SJCRH30 (cell line): ENCODE results near the gene GRPEL2. TPM values are rescaled to one million over a fixed set of nuclear protein-coding genes. Genes with fewer than 3 reads are reported as not detected.
A peak's percentile ranks its signal among the peaks of the same experiment; 100 is the strongest.
"Not testable (repeated sequence)": the region's sequence is repeated elsewhere in the genome, so short reads cannot be mapped to it uniquely, and the experiment has no call there.

ENCODE experiments used
- DNase-seq, 2 experiments: peaks; one replicate each; pipeline ENCODE4 v3.0.0-alpha.2; 2015 to 2020
- H3K27ac ChIP-seq: fragments of 250-450 bp; sonication (Bioruptor Pico); 2 replicates; pipeline ENCODE4 v1.5.1; 2020; ENCODE audit warnings: mild to moderate bottlenecking, moderate library complexity
- H3K27me3 ChIP-seq: fragments of 250-450 bp; sonication (Bioruptor Pico); 2 replicates; pipeline ENCODE4 v1.5.1; 2020; ENCODE audit warnings: mild to moderate bottlenecking, moderate library complexity
- H3K36me3 ChIP-seq: fragments of 250-450 bp; sonication (Bioruptor Pico); 2 replicates; pipeline ENCODE4 v1.5.1; 2020; ENCODE audit warnings: mild to moderate bottlenecking, moderate library complexity
- H3K4me1 ChIP-seq: fragments of 250-450 bp; sonication (Bioruptor Pico); 2 replicates; pipeline ENCODE4 v1.5.1; 2020; ENCODE audit warnings: mild to moderate bottlenecking, moderate library complexity
- H3K4me3 ChIP-seq: fragments of 250-450 bp; sonication (Bioruptor Pico); 2 replicates; pipeline ENCODE4 v1.5.1; 2020; ENCODE audit warnings: mild to moderate bottlenecking, moderate library complexity
- H3K9me3 ChIP-seq: fragments of 250-450 bp; sonication (Bioruptor Pico); replicated peaks from 2 replicates; pipeline ENCODE4 v1.5.1; 2020; ENCODE audit warnings: mild to moderate bottlenecking, moderate library complexity
- total RNA-seq: library from RNA; depleted of rRNA; stranded (reverse); fragments of >200 nt; shearing (Covaris generic); gene quantifications from 2 replicates; pipeline ENCODE4 v1.2.3, GENCODE V29; 2014

The GRPEL2 gene
- total RNA-seq, 1 experiment from 2014 or later: 35.4 TPM

DNA sequence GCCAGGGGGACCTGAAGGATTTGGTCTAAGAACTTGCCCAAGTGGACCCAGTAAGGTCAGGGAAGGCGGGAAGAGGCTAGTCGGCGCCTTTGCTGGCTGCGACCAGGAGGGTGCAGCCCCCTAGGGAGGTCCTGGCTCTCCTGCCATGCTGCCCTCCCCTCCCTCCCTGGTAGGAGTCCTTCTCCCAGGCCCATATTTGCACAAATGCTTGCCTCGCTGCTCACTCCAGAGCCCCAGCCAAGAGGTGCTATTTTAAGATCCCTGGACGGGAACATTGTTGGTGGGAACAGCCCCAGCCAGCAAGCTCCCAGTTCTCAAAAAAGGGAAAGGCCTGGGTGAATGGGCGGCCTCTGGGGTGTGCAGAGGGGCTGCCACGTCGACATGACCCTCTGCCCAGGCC is 38.1 kb downstream of the GRPEL2 start:
- no peak for DNase-seq
- Histone ChIP-seq H3K36me3 (no peaks in the 10 kb centered on the region), H3K27ac (no peak overlapping the region), H3K4me3 (no peak overlapping the region), H3K9me3 (no peaks in the 10 kb centered on the region), H3K27me3 (no peaks in the 10 kb centered on the region), H3K4me1 (peaks cover 5% of the 10 kb centered on the region; the same call in 1 of the 2 replicates)

DNA sequence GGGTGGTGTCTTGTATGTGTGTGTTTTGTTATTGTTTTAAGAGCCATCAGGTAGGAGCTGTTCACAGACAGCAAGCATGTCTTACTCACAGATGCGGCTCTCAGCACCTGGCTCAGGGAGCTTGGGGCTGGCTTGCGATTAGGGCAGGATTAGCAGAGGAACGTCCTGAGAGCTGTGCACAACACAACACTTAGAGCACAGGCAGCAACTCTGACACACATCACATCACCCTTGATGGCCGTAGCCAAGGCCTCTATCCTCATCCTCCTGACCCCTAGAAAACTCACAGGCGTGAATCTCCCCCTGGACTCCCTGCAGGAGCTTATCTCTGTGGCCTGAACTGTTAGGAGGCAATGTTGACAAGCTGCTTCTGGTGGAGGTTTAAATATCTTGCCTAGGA is 40.9 kb downstream of the GRPEL2 start:
- DNase-seq: no peak
- Histone ChIP-seq H3K4me3 (no peak overlapping the region), H3K27me3 (no peaks in the 10 kb centered on the region), H3K4me1 (peaks cover 18% of the 10 kb centered on the region), H3K9me3 (no peaks in the 10 kb centered on the region), H3K27ac (no peak overlapping the region), H3K36me3 (no peaks in the 10 kb centered on the region)

DNA sequence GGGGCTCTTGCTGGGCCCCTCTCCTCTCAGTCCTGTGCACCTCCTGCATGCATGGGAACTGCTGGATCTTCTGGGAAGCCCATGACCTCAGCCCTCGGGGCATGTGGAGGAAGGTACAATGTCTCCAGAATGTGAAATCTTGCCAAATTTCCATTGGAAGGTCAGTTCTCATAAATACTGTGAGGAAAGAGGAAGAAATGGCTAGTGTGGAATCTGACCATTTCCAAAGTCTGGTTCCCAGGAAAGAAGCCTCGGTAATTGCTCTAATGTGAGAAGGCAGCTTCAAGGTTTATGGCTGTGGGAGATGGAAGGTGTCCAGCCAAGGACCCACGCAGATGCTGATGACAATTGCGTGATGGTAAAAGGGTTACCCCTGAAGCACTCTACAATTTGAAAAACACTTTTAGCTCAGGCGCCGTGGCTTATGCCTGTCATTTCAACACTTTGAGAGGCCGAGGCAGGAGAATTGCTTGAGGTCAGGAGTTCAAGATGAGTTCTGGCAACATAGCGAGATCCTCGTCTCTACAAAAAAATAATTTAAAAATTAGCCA is 41.9 kb downstream of the GRPEL2 start:
- Histone ChIP-seq H3K36me3 (no peaks in the 10 kb centered on the region), H3K27me3 (no peaks in the 10 kb centered on the region), H3K9me3 (no peaks in the 10 kb centered on the region), H3K4me1 (peaks cover 18% of the 10 kb centered on the region), H3K27ac (no peak overlapping the region), H3K4me3 (no peak overlapping the region)
- no peak for DNase-seq

DNA sequence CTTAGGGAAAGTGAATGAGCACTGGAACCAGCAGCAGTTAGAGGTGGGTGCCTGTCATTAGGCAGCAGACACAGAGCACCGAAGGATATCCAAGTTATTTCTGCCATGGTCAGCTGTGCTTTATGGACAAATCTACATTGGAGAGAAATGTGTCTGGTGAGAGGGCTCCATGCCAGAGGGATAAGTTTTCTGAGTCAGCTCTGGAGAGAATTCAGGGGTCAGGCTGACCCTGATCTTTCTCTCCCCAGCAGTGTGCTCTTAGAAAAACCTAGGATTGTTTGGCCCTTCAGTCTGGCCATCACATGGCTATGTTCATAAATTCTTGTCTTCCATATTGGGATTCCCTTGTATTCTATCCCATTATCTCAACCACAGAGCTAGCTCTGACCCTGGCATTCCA is 42.7 kb downstream of the GRPEL2 start:
- H3K4me1 ChIP-seq: peaks cover 18% of the 10 kb centered on the region
- no peak for DNase-seq

DNA sequence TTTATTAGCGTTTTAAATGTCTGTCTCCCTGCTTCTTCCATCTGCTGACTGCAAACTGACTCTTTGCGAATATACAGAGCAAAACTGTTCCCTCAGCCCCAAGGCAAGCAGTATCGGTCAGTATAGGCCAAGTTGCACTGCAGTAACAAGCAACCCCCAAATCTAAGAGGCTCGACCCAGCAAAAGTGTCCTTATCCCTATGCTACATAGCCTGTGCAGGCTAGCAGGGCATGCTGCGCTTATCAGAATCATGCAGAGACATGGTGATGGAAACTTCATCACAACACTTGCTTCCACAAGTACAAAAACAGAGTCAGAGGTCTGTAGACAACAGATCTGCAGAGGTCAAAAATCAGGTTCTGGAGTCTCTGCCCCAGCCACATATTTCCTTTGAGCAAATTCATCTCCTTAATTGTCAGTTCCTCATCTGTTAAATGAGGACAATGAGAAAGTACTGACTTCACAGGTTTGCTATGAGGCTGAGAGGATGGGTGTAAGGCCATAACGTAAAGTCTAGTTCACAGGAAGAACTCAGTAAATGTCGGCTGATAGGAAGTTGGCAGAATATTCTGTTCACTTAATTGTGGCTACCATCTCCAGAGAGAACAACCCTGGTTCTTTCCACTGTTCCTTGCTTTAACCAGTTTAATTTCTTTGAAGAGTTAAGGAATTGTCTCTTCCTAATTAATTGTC is 43.3 kb downstream of the GRPEL2 start:
- H3K4me1 ChIP-seq: peaks cover 18% of the 10 kb centered on the region
- no peaks in the 10 kb centered on the region for H3K36me3 ChIP-seq
- no peak for DNase-seq
- H3K27me3 ChIP-seq: no peaks in the 10 kb centered on the region
- H3K27ac ChIP-seq: peak overlapping the region; percentile 67; the same call in 1 of the 2 replicates
- H3K4me3 ChIP-seq: no peak overlapping the region
- no peaks in the 10 kb centered on the region for H3K9me3 ChIP-seq

More for the DNA sequence above, 42.7 kb downstream of the GRPEL2 start:
- H3K9me3 ChIP-seq: no peaks in the 10 kb centered on the region
- no peaks in the 10 kb centered on the region for H3K27me3 ChIP-seq
- no peak overlapping the region for H3K4me3 ChIP-seq
- no peak overlapping the region for H3K27ac ChIP-seq
- H3K36me3 ChIP-seq: no peaks in the 10 kb centered on the region

DNA sequence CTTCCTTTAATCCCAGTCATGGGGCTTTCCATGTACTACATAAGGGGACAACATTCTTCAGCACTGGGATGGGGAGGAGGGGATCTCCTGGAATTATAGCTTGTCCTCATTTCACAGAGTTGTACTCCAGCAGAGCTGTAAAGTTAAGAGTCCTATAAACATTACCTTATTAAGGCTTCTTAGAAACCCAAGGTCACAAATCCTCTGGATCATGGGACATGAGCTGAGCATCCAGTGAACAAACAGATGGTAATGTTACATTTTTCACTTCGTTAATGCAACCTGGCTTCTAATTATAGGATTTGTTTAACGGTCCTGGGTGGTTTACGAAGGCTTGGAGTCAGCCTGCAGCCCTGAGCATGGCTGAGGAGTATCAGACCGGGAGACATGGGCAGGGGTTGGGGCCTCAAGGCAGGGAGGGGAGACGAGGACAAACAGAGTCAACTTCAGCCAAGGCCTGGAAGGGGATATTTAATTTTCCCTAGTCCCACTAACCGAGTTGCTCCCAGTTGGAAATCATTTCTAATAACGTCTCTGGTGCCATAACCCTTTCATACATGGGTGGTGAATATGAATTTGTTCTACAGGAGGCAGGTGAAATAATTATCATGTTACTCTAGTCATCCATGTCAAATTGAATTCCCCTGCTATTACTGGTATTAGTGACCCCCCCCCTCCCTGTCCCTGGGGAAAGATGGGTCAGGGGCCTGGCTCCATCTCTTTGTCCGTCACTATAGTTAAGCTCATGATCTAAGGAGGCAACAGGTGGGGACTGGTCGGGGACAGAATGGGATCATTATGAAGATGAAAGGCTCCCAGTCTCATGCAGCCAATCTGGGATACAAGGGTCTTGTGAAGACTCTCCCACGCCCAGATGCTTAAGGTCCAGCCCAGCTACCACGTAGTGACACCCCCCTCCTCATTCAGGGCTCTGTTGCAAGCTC is 44.5 kb downstream of the GRPEL2 start:
- Histone ChIP-seq H3K4me3 (no peak overlapping the region), H3K27me3 (no peaks in the 10 kb centered on the region), H3K36me3 (no peaks in the 10 kb centered on the region), H3K4me1 (peaks cover 18% of the 10 kb centered on the region), H3K9me3 (no peaks in the 10 kb centered on the region), H3K27ac (peak overlapping the region; percentile 67)
- peak; percentile 76 to 89 for DNase-seq

DNA sequence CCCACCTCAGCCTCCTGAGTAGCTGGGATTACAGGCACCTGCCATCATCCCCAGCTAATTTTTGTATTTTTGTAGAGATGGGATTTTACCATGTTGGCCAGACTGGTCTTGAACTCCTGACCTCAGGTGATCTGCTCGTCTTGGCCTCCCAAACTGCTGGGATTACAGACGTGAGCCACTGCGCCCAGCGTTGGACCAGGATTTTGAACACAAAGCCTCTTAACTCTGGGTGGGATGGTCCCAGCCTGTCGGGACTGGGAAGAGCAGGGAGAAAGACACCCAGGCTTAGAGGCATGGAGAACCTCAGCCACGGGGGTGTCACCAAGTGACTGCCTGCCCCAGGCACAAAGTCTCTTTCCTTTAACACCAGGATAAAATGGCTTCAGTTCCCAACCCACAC is 45.8 kb downstream of the GRPEL2 start:
- not testable (repeated sequence) for H3K9me3 ChIP-seq, H3K36me3 ChIP-seq, DNase-seq, H3K27me3 ChIP-seq, H3K4me3 ChIP-seq, H3K27ac ChIP-seq
- H3K4me1 ChIP-seq: peaks cover 18% of the 10 kb centered on the region

DNA sequence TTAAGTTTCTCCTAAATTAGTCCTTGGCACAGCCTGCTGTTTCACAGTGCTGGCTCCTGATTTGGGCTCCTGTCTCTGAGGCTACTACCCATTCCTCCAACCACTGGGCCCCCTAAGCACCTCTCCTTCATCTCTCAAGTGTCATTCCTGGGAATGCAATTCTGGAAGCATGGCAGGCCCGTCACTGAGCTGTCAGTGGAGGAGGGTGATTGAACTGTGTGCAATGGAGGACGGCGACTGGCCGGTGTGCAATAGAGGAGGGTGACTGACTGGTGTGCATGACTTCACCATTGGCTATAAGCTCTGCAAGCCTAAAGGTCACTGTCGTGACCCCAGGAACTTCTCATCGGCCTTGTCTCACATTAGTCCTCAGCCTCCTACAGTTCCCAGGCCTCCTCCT is 46.2 kb downstream of the GRPEL2 start:
- no peak for DNase-seq
- Histone ChIP-seq H3K27ac (no peak overlapping the region), H3K4me1 (peaks cover 18% of the 10 kb centered on the region)

DNA sequence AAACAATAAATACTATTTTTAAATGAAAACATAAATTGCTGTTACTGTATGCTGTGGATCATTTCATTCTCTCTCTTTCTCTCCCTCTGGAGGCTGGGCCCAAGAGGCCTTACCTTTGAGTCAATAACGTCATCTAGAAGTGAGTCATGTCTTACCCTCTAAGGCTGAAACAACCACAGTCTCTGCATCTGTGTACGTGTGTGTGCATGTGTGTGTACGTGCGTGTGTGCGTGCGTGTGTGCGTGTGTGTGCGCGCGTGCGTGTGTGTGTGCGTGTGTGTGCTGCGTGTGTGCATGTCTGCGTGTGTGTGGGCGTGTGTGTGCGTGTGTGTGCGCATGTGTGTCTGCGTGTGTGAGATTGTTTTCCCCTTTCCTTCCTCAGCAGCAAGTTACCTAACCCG is 47.4 kb downstream of the GRPEL2 start:
- H3K27me3 ChIP-seq: no peaks in the 10 kb centered on the region
- no peak overlapping the region for H3K4me3 ChIP-seq
- no peaks in the 10 kb centered on the region for H3K9me3 ChIP-seq
- no peaks in the 10 kb centered on the region for H3K36me3 ChIP-seq
- peaks cover 18% of the 10 kb centered on the region for H3K4me1 ChIP-seq
- H3K27ac ChIP-seq: no peak overlapping the region
- DNase-seq: no peak

More for the DNA sequence above, 46.2 kb downstream of the GRPEL2 start:
- Histone ChIP-seq H3K36me3 (no peaks in the 10 kb centered on the region), H3K4me3 (no peak overlapping the region), H3K27me3 (no peaks in the 10 kb centered on the region), H3K9me3 (no peaks in the 10 kb centered on the region)

DNA sequence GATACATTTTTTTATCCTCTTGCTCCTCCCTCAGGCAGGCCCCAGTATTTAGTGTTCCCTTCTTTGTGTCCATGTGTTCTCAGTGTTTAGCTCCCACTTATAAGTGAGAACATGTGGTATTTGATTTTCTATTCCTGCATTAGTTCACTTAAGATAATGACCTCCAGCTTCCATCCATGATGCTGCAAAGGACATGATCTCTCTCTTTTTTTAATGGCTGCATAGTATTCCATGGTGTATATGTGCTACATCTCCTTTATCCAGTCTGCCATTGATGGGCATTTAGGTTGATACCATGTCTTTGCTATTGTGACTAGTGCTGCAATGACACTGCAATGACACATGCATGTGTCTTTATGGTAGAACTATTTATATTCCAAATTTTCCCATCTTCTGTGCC is 49.7 kb downstream of the GRPEL2 start:
- H3K27ac ChIP-seq, H3K9me3 ChIP-seq: not testable (repeated sequence)

DNA sequence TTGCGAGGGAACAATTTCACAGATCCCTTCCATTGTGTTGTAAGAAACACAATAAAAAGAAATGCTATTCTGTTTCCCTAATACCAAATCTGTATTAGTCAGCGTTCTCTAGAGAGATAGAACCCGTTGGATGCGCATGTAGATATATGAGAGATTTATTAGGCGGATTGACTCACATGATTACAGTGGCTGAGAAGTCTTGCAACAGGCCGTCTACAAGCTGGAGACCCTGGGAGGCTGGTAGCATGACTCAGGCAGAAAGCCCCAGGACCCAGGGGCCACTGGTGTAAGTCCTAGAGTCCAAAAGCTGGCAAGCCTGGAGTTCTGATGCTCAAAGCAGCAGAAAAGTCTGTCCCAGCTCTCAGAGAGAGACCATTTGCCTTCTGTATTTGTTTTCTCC is 52.2 kb downstream of the GRPEL2 start:
- Histone ChIP-seq H3K27me3 (no peaks in the 10 kb centered on the region), H3K4me1 (peaks cover 19% of the 10 kb centered on the region), H3K36me3 (no peaks in the 10 kb centered on the region), H3K4me3 (no peak overlapping the region), H3K9me3 (no peaks in the 10 kb centered on the region), H3K27ac (no peak overlapping the region)
- DNase-seq: no peak

More for the DNA sequence above, 49.7 kb downstream of the GRPEL2 start:
- not testable (repeated sequence) for H3K4me3 ChIP-seq, H3K36me3 ChIP-seq, DNase-seq, H3K4me1 ChIP-seq, H3K27me3 ChIP-seq

DNA sequence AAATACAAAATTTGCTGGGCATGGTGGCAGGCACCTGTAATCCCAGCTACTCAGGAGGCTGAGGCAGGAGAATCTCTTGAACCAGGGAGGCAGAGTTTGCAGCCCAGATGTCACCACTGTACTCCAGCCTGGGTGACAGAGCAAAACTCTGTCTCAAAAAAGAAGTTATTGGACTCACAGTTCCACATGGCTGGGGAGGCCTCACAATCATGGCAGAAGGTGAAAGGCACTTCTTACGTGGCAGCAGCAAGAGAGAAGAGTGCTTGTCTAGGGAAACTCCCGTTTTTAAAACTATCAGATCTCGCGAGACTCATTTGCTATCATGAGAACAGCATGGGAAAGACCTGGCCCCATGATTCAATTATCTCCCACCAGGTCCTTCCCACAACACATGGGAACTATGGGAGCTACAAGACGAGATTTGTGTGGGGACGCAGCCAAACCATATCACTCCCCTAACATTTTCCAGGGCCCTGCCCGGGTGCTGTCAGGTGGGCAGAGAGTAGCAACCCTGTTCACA is 53.5 kb downstream of the GRPEL2 start:
- not testable (repeated sequence) for DNase-seq, H3K27me3 ChIP-seq, H3K27ac ChIP-seq, H3K9me3 ChIP-seq, H3K36me3 ChIP-seq, H3K4me3 ChIP-seq
- H3K4me1 ChIP-seq: peaks cover 19% of the 10 kb centered on the region

DNA sequence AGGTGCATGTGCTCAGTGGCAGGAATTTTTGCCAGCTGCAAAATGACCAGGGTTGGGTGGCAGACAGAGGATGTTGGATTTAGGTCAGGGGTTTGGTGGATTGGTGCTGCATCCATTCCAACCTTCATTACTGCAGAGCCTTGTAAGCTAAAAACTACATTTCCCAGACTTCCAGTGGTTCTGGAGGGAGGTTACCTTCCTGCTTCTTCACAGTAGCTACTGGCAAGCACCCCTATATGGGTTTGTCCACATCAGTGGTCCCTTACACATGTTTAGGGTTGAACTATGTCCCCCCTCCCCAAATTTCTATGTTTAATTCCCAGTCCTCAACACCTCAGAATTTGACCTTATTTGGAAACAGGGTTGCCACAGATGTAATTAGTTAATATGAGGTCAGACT is 54.5 kb downstream of the GRPEL2 start:
- Histone ChIP-seq H3K9me3 (no peaks in the 10 kb centered on the region), H3K27ac (no peak overlapping the region), H3K4me3 (no peak overlapping the region), H3K36me3 (no peaks in the 10 kb centered on the region), H3K27me3 (no peaks in the 10 kb centered on the region), H3K4me1 (peaks cover 19% of the 10 kb centered on the region)
- DNase-seq: peak in 1 of 2 experiments; percentile 50

DNA sequence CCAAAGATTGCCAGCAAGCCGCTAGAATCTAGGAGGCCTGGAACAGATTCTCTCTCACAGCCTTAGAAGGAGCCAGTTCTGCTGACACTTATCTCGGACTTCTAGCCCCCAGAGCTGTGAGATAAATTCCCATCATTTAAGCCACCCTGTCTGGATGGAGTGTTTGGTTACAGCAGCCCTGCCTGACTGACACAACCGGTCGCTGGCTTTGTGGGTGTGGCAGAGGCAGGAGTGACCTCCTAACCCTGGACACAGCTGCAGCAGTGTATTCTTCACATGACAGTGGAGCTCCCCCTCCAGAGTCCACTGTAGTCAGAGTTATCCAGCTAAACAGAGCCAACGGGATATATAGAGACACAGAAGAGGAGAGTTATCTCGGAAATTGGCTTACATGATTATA is 55.0 kb downstream of the GRPEL2 start:
- no peaks in the 10 kb centered on the region for H3K36me3 ChIP-seq
- peak; percentile 65 to 72 for DNase-seq
- no peak overlapping the region for H3K4me3 ChIP-seq
- H3K27me3 ChIP-seq: no peaks in the 10 kb centered on the region
- no peaks in the 10 kb centered on the region for H3K9me3 ChIP-seq
- peak overlapping the region; percentile 31 for H3K27ac ChIP-seq
- peaks cover 19% of the 10 kb centered on the region for H3K4me1 ChIP-seq

DNA sequence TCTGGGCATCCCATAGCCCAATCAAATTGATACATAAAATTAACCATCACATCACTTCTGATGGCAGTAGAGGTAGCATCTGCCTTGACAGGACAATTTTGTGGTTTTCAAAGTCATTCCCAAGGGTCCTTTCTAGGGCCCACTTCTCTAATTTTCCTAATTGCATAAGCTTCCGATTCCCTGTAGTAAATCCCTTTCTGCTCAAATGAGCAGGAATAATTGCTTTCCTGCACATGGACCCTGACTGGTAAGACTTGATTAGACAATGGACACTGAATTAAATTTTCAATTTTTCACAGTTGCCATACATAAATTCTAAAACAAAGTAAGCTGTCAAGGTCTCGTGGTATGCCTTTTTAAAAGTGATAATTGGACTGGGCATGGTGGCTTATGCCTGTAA is 55.8 kb downstream of the GRPEL2 start:
- no peaks in the 10 kb centered on the region for H3K27me3 ChIP-seq
- no peaks in the 10 kb centered on the region for H3K36me3 ChIP-seq
- peak in 1 of 2 experiments; percentile 55 for DNase-seq
- peak overlapping the region; percentile 31 for H3K27ac ChIP-seq
- H3K9me3 ChIP-seq: no peaks in the 10 kb centered on the region
- H3K4me1 ChIP-seq: peaks cover 19% of the 10 kb centered on the region
- no peak overlapping the region for H3K4me3 ChIP-seq
